ENCODE results near the gene SMYD5.

DNA sequence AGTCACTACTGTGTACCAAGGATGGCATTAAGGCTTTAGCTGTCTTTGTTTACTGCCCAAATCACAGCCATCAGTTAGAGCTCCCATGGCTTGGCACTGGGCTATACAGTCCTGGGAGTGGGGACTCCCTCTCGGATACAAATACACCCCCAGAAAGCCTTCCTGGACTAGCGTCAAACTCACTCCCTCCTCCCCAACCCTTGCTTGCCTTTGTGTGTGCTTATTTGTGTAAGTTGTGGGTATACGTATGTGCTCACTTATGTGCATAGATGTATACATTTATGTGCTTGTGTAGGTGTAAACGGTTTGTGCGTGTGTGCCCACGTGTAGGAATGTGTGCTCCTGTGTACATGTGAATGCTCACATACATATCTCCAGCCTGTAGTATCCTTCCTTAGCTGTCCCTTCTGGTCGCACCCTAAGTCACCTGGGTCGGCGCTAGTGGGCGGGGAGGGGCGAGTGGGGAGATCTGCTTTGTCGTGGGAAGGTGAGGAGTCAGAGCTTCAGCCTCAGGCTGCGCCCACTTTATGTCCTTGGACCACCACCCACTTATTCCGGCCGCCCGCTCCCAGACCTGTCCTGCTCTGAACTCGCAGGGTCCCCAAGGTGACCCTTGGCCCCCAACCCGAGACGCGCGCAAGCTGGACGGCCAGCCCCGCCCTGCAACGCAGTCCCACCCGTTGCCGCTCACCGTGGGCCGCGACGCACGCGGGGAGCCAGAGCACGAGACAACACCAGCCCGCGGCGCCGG is 18.5 kb downstream of the SMYD5 start:
- TF ChIP-seq EZH2 (IDR thresholded peaks at IDR 0.05; ENCODE audit: low read depth) = no peak
- TF ChIP-seq, protein P1, sequence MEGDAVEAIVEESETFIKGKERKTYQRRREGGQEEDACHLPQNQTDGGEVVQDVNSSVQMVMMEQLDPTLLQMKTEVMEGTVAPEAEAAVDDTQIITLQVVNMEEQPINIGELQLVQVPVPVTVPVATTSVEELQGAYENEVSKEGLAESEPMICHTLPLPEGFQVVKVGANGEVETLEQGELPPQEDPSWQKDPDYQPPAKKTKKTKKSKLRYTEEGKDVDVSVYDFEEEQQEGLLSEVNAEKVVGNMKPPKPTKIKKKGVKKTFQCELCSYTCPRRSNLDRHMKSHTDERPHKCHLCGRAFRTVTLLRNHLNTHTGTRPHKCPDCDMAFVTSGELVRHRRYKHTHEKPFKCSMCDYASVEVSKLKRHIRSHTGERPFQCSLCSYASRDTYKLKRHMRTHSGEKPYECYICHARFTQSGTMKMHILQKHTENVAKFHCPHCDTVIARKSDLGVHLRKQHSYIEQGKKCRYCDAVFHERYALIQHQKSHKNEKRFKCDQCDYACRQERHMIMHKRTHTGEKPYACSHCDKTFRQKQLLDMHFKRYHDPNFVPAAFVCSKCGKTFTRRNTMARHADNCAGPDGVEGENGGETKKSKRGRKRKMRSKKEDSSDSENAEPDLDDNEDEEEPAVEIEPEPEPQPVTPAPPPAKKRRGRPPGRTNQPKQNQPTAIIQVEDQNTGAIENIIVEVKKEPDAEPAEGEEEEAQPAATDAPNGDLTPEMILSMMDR (conservative IDR thresholded peaks at IDR 0.05) = no peak

Data from PC-9 (cell line).